C4-2B (cell line): ENCODE measurements around the gene CRISPLD2.

Source experiments
- H3K27ac ChIP-seq: fragments of 450-650 bp; 2 replicates; pipeline ENCODE4 v1.5.1; 2017
- ZFX ChIP-seq: fragments of 450-650 bp; IDR thresholded peaks from 2 replicates; pipeline ENCODE4 v1.6.1; 2017
- TF ChIP-seq, protein P1 (sequence below): fragments of 450-650 bp; conservative IDR thresholded peaks from 2 replicates; pipeline ENCODE4 v1.5.1; 2017; ENCODE audit warnings: mild to moderate bottlenecking

The CRISPLD2 gene

DNA sequence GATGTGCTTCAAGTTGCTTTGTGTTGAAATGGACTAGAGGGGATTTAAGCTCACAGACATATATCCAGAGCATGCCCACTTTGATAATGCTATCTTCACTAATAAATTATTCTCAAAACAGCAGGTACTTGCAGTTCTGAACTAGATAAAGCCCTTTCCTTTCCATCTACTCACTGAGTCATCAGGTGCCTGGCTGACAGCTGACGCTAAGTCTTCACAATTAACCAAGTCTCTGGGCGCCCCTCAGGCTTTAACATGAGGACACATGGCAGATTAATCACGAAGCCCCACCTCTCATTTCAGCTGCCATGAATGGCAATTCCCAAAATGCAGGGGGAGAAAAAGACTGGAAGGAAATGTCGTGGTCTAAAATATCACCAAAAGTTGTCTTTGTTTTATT is 29.5 kb upstream of the CRISPLD2 start:
- TF ChIP-seq ZFX: no peak
- TF ChIP-seq, protein P1, sequence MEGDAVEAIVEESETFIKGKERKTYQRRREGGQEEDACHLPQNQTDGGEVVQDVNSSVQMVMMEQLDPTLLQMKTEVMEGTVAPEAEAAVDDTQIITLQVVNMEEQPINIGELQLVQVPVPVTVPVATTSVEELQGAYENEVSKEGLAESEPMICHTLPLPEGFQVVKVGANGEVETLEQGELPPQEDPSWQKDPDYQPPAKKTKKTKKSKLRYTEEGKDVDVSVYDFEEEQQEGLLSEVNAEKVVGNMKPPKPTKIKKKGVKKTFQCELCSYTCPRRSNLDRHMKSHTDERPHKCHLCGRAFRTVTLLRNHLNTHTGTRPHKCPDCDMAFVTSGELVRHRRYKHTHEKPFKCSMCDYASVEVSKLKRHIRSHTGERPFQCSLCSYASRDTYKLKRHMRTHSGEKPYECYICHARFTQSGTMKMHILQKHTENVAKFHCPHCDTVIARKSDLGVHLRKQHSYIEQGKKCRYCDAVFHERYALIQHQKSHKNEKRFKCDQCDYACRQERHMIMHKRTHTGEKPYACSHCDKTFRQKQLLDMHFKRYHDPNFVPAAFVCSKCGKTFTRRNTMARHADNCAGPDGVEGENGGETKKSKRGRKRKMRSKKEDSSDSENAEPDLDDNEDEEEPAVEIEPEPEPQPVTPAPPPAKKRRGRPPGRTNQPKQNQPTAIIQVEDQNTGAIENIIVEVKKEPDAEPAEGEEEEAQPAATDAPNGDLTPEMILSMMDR: no peak
- H3K27ac ChIP-seq: no peak overlapping the region

DNA sequence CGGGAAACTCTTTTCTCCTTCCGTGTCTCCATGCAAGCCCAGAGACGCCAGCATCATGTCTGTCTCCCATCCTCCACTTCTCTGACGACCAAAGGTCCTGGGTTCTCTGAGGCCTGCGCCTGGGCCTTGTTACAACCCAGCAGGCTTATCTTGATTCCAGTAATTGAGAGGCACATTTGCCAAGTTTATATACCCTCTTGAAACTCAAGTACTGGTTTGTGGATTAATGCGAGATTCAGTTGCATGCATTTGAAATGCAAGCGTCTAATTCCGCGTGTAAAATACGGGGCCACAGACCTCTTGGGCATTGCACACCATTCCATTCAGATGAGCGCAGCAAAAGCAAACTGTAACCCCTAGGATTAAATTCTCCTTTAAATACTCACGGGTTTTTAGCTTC is 28.7 kb upstream of the CRISPLD2 start:
- no peak overlapping the region for H3K27ac ChIP-seq
- TF ChIP-seq ZFX: no peak
- TF ChIP-seq, protein P1: no peak

DNA sequence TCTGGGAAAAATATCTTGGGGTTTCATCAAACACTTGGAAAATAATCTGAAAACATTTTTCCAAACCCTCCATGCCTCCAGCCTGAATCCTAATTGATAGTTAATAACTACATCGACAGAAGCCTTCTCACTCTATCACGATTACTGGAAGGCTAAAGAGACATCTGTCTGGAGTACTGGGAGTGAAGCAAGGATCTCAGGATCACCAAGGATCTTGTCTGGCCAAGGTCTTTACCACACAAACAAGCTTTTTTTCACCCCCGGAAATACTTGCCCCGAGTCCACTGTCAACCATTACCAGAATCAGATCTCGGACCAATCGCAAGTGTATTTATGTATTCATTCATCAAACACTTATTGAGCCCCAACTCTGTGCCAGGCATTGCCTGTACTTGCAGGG is 28.3 kb upstream of the CRISPLD2 start:
- TF ChIP-seq ZFX: no peak
- TF ChIP-seq, protein P1: no peak

DNA sequence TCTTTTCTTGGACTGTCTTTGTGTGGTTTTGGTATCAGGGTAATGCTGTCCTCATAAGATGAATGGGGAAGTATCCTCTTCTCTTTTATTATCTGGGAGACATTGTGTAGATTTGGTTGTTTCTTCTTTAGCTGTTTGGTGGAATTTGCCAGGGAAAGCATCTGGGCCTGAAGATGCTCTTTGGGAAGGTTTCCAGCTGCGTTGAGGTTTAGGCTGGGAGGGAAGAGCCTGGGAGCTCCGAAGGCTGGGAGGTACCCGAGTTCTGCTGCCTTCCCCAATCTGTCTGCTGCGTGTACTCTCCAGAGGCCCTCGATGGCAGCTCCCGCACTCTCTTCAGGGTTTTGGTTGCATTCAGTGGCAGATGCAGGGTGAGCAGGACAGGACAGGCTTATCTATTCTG is 25.6 kb upstream of the CRISPLD2 start:
- TF ChIP-seq, protein P1: no peak
- no peak for TF ChIP-seq ZFX
- no peak overlapping the region for H3K27ac ChIP-seq

More for the DNA sequence above, 28.3 kb upstream of the CRISPLD2 start:
- H3K27ac ChIP-seq: no peak overlapping the region

DNA sequence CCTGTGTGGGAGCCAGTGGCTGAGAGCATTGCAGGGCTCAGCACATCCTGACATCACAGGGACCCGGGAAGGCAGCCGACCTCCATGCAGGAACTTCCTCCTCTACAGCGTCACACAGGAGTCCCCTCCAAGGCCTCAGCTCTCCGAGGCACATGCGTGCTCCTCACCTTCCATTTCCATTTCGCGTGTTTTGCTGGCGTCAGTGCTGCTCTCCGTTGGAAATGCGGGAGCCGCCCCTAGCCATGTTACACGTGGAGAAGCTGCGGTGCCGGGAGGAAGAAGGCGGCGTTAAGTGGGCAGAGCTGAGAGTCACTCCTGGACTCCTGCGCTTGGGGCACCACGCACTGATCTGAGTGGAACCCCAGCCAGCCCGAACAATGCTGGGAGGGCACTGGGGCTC is 25.2 kb upstream of the CRISPLD2 start:
- TF ChIP-seq ZFX: no peak
- TF ChIP-seq, protein P1: no peak
- no peak overlapping the region for H3K27ac ChIP-seq

DNA sequence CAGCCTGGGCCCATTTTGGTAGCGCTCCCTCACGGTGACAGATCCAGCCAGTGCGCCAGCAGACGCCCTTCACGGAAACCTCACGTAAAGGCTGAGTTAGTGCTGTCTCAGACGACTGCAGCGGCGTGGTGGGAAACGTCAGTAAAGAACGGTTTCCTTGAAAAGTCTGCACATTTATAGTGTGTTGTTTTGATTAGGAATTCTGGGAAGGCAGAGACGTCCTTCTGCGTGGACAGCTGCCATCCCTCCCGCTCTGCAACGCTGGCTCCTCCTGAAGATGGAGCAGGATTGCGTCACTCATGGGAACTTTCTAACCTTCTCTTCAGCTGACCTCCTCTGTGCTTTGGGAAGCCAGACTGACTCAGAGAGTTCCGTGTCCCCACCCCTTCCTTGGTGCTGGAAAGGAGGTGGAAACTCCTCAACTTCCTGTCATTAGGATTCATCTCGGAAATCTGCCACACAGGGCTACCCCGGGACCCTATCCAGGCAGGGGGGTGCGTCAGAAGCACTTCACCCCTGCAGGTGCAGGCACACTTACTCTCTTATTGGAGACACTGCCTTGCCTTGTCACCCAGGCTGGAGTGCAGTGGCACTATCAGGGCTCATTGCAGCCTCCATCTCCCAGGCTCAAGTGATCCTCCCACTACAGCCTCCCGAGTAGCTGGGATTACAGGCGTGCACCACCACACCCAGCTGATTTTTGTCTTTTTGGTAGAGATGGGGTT is 24.3 kb upstream of the CRISPLD2 start:
- no peak overlapping the region for H3K27ac ChIP-seq
- TF ChIP-seq, protein P1: no peak
- no peak for TF ChIP-seq ZFX

DNA sequence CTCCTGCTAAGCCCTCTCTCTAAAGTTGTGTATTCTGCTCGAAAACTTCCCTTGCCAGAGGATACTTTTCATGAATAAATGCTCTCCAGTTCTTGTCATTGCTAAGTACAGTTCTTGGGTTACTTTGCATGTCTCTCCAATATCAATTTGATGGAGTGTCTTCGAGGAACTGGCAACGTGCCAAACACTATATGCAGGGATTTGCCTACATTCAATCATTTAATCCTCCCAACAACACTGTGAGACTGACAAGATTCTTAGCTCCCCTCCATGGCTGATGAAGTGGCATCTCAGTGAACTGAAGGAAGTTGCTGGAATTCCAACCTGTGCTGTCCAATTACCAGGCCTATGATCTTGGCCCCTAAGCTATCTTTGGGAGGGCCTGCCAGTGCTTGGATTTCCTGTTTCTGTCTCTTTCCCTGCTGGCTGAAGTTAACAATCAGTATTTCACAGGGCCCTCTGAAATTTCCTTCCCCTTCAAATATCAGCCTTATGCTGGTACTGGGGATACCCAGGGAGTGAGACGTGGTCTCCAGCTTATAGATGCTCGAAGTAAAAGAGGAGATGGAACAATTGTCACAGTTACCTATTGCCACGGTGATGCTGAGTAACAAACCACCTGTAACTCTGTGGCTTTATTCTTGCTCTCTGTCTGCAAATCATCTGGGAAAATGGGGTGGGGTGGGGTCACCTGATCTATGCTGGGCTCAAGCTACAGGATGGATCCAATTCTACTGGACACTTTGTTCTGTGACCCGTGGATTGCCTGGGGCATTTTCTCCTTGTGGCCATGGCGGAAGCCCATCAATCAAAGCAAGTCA is 19.4 kb upstream of the CRISPLD2 start:
- H3K27ac ChIP-seq: no peak overlapping the region
- no peak for TF ChIP-seq ZFX
- TF ChIP-seq, protein P1: no peak
